Kidney capillary endothelial cell (primary cell): ENCODE measurements around the gene VEGFB.

ENCODE experiments used
- DNase-seq: peaks from one replicate; pipeline ENCODE4 v3.0.0-alpha.2; 2018; ENCODE audit warnings: low spot score

VEGFB gene

GRCh38 chr11:64247729-64248531 is 13.5 kb downstream of the VEGFB start:
- DNase-seq, result no peak

GRCh38 chr11:64248578-64248977 is 14.2 kb downstream of the VEGFB start:
- DNase-seq, result no peak

GRCh38 chr11:64249038-64249437 is 14.7 kb downstream of the VEGFB start:
- no peak for DNase-seq

DNA sequence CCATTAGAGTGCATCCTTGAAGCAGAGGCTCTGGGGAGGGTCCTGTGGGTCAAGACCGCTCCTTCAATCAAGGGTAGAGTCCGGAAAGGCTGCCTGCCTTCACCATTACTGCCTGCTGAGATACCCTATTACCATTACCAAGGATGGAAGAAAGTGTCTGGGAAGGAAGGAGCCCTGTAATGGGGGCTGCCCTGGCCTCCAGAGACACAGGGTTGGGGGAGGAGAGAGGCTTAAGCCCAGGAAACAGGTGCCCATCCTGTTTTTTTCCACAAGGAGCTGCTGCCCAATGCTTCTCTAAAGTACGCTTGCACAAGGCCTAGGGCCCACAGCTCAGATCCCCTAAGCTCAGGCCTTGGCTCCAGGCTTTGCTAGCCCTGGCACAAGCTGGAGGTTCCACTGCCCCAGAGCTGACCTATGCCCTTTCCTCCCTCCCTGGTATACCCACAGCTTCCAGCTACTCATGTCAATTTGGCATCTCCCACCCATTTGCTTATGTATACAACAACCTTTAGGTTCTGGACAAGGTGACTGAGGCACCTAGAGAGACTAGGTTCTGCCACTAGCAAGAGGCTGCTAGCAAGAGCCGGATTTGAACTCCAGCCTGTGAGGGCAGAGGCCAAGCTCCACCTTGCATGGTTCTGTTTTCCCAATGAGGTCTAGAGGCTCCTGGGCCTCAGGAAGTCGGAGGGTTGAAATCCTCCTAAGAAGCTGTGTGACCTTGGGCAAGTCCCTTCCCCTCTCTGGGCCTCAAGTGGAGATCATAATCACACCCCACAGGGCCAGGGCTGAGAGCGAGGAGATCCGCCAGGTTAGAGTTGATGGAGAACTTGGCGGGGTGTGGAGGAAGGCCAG is 15.4 kb downstream of the VEGFB start:
- no peak for DNase-seq

- DNase-seq, result no peak
These were observed 16.1 kb downstream of the VEGFB start for GRCh38 chr11:64250415-64251015.

DNA sequence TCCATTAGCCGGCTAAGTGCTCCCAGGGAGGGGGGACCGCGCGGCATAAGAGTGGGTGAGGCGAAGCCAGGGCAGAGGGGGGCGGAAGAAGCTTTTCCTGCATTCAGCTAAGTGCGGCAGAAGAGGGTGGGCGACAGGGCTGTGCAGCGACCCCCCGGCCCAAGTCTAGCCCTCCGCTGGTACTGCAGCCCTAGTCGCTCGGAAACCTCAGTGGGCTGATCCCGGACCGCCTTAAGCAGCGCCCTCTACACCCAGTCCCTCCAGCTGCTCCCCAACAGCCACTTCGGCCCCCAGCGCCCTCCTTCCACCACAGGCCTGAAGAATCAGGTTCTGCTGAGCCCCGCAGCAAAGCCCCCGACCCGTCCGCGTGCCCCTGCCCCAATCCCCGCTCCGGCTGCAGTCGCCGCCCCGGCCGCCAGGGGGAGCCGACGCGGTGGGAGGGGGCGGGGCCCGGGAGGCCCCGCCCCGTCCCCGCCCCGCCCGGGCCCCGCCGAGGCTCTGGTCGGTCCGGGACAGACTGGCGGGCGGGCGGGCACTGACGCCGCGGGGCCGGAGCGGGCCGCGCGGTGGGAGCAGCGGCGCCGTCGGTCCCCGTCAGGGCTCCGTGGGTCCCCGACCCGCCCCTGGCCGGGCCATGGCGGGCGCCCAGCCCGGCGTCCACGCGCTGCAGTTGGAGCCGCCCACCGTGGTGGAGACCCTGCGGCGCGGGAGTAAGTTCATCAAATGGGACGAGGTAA is 16.8 kb downstream of the VEGFB start, which contains the start of gene PLCB3:
TSS of gene PLCB3 (plus strand) at position 515 of the 737 bp plus-strand sequence. CDS start at position 635, 120 bp downstream.
- DNase-seq, result no peak

DNA sequence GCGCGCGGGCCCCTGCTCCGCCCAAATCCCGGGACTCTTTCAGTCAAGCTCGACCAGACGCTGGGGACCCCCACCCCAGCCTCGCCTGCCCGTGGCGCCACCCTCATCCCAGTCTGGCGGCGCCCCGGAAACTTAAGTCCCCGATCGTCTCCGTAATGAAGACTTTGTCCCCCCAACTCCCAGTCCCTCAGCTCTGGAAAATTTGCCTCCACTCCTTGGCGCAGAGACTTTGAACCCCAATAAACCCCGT is 17.3 kb downstream of the VEGFB start:
- DNase-seq, result no peak

GRCh38 chr11:64252003-64252872 is 17.9 kb downstream of the VEGFB start:
- no peak for DNase-seq

GRCh38 chr11:64253043-64253442 is 18.7 kb downstream of the VEGFB start:
- DNase-seq, result no peak

GRCh38 chr11:64253481-64253880 is 19.1 kb downstream of the VEGFB start:
- DNase-seq, result no peak

GRCh38 chr11:64254326-64254725 is 19.9 kb downstream of the VEGFB start:
- DNase-seq, result no peak

DNA sequence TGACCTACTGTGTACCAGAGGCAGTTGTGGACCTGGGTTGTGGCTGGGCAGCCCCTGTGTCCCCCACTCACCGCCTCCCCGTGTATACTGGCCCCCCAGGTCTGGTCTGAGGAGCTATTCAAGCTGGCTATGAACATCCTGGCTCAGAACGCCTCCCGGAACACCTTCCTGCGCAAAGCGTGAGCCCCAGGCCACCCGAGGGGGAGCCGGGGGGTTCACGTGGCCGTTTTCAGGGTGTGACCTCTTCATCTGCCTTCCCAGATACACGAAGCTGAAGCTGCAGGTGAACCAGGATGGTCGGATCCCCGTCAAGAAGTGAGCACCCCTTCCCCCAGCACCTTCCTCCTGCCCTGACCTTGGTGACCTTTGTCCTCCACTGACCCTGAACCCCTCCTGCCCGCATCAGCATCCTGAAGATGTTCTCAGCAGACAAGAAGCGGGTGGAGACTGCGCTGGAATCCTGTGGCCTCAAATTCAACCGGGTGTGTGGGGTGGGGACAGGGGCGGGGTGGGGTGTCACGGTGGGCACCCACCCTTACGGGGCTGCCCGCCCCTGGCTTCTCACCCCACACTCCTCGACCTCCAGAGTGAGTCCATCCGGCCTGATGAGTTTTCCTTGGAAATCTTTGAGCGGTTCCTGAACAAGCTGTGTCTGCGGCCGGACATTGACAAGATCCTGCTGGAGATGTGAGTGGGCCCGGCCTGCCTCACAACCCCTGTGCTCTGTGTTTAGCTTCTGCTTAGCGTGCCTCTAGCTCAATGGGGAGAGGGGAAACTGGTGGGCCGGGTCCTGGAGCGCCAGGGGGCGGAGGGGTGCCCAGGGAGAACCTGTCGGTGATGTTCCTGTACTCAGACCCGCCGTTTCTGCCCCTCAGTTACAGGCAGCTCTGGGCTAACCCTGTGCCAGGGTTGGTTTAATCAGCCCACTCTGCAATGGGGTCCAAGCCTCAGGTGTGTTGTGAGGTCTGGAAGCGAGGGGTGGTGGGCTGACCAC is 21.0 kb downstream of the VEGFB start:
- DNase-seq, result no peak

GRCh38 chr11:64256300-64256699 is 21.9 kb downstream of the VEGFB start:
- DNase-seq, result no peak

- no peak for DNase-seq
These were observed 24.0 kb downstream of the VEGFB start for GRCh38 chr11:64258356-64258755.

DNA sequence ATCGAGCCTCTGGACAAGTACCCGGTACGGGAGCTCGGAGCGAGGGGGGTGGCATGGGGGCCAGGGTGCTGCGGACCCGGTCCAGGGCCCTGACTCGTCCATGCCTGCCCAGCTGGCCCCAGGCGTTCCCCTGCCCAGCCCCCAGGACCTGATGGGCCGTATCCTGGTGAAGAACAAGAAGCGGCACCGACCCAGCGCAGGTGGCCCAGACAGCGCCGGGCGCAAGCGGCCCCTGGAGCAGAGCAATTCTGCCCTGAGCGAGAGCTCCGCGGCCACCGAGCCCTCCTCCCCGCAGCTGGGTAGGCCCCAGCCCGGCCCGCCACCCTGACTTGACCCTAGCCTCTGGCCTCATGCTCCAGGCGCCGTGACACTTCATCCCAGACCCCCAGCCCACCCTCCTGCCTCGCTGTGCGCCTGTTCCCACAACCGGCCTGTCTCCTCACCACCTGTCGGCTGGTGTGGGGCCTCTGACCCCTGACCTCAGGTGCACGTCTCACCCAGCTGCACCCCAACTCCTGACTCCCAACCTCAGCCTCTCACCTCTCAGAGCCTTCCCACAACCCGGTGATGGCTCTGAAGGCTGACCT is 24.7 kb downstream of the VEGFB start:
- DNase-seq, result no peak

DNA sequence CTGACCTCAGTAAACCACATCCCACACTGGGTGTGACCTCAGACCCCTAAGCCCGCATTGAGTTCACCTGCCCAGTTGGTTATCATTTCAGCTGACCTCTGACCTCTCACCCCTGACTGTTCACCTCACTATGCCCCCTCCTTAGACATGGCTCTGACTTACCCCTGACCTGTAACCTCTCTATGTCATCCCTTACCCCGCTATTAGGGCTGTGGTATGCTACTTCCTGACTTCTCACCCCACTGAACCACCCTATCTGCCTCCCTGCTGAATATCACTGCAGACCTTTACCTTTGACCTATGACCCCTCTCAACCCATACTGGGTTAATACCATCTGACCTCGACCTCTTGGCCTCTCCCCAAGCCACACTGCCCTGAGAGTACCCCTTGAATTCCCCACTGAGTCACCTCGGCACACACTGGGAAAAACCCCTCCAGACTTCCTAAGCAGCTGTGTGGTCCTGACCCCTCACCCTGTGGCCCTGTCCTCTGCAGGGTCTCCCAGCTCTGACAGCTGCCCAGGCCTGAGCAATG is 25.2 kb downstream of the VEGFB start:
- no peak for DNase-seq

DNA sequence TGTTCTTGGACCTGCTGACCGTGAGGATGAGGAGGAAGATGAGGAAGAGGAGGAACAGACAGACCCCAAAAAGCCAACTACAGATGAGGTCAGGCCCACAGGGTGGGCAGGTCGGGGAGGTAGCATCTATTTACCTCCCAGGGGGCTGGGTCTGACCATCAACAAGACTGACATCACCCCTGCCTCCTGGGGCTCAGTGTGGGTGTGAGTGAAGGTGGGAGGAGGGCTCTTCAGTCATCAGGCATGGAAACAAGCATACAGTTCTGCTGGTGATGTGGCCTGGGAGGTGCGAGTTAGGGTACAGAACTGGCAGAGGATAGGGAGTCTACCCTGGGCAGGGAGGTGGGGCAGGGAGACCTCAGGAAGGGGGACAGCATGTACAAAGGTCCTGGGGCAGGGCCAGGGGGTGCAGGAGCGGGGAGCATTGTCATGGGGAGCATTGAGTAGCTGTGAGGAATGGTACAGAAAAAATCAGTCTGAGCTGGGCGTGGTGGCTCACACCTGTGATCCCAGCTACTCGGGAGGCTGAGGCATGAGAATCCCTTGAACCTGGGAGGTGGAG is 25.8 kb downstream of the VEGFB start:
- DNase-seq, result no peak

- DNase-seq, result no peak
These were observed 27.2 kb downstream of the VEGFB start for GRCh38 chr11:64261556-64262080.
